K562 (cell line): ENCODE results near the gene VRK3. TPM values are rescaled to one million over a fixed set of nuclear protein-coding genes. Genes with fewer than 3 reads are reported as not detected.

Experiments used
- ELF4 ChIP-seq: fragments of 450-650 bp; formaldehyde crosslinking; IDR thresholded peaks from 2 replicates; pipeline ENCODE4 v1.4.0; 2022; ENCODE audit warnings: missing genetic modification characterization
- HLTF ChIP-seq: fragments of 450-650 bp; IDR thresholded peaks from 2 replicates; pipeline ENCODE4 v1.6.1; 2016
- KAT8 ChIP-seq: fragments of 450-650 bp; IDR thresholded peaks from 2 replicates; pipeline ENCODE4 v1.6.1; 2016; ENCODE audit warnings: low read depth, mild to moderate bottlenecking
- MYBL2 ChIP-seq, 2 experiments: fragments of 450-650 bp in 1 of 2; sonication (generic) in 1 of 2; formaldehyde crosslinking in 1 of 2; IDR thresholded peaks; 2 replicates each; pipeline versions ENCODE4 v1.6.1 to v1.8.1; 2017 to 2022; ENCODE audit warnings: borderline replicate concordance in 1 of 2, inconsistent platforms in 1 of 2, low read depth in 1 of 2, mild to moderate bottlenecking in 1 of 2, missing genetic modification reagents in 1 of 2, moderate library complexity in 1 of 2
- NBN ChIP-seq: fragments of 450-650 bp; IDR thresholded peaks from 2 replicates; pipeline ENCODE4 v1.6.1; 2016; ENCODE audit warnings: low read depth, mild to moderate bottlenecking
- NFXL1 ChIP-seq: fragments of 450-650 bp; formaldehyde crosslinking; IDR thresholded peaks from 2 replicates; pipeline ENCODE4 v1.4.0; 2021; ENCODE audit warnings: mild to moderate bottlenecking
- PHB2 ChIP-seq: fragments of 450-650 bp; IDR thresholded peaks from 2 replicates; pipeline ENCODE4 v1.6.1; 2017; ENCODE audit warnings: low read depth
- POLR2B ChIP-seq: fragments of 450-650 bp; IDR thresholded peaks from 2 replicates; pipeline ENCODE4 v1.6.1; 2018; ENCODE audit warnings: low read depth; ENCODE audit not compliant: partially characterized antibody
- PPARD ChIP-seq: fragments of 250-450 bp; sonication (Bioruptor Pico); IDR thresholded peaks from 2 replicates; pipeline ENCODE4 v1.8.0; 2022; ENCODE audit warnings: inconsistent platforms, mild to moderate bottlenecking, moderate library complexity
- SOX6 ChIP-seq: fragments of 450-650 bp; IDR thresholded peaks from 2 replicates; pipeline ENCODE4 v1.6.1; 2014; ENCODE audit warnings: mild to moderate bottlenecking
- XRCC3 ChIP-seq: fragments of 450-650 bp; IDR thresholded peaks from 2 replicates; pipeline ENCODE4 v1.6.1; 2017; ENCODE audit warnings: mild to moderate bottlenecking, moderate library complexity
- ZNF282 ChIP-seq: sonication (generic); formaldehyde crosslinking; IDR thresholded peaks from 2 replicates; pipeline ENCODE4 v1.8.1; 2023; ENCODE audit warnings: missing genetic modification reagents
- polyA plus RNA-seq, 8 experiments: library from polyadenylated mRNA; depleted of rRNA in 4 of 8; stranded (reverse) in 5 of 8; unstranded in 3 of 8; fragments of >200 nt; fragmentation: Nextera tagmentation in 2 of 8; fragmentation: Illumina TruSeq in 1 of 8; extraction: Ambion mirVana in 2 of 8; extraction: Trizol in 1 of 8; gene quantifications; 2 replicates each; pipeline versions ENCODE4 v1.2.1 to v1.2.3, GENCODE V29; 2011 to 2014; ENCODE audit warnings: inconsistent platforms in 1 of 8, missing spikeins in 1 of 8
- total RNA-seq, 7 experiments: library from RNA; depleted of rRNA in 6 of 7; stranded (reverse); fragments of >200 nt in 6 of 7; fragmentation: Illumina TruSeq in 2 of 7; extraction: Trizol in 2 of 7; gene quantifications; 2 replicates each; pipeline versions ENCODE4 v1.2.1 to v1.2.3, GENCODE V29; 2011 to 2021; ENCODE audit warnings: low replicate concordance in 1 of 7
- TF ChIP-seq, protein P1 (sequence below): fragments of 450-650 bp; IDR thresholded peaks from 2 replicates; pipeline ENCODE4 v1.6.1; 2016; ENCODE audit warnings: low read depth, mild to moderate bottlenecking, moderate library complexity
- TF ChIP-seq, protein P2 (sequence below): fragments of 450-650 bp; conservative IDR thresholded peaks from 2 replicates; pipeline ENCODE4 v1.6.1; 2016; ENCODE audit warnings: missing genetic modification characterization, low read depth, mild to moderate bottlenecking, control low read depth, missing compliant biosample characterization
- TF ChIP-seq, protein P3 (sequence below): fragments of 450-650 bp; formaldehyde crosslinking; IDR thresholded peaks from 2 replicates; pipeline ENCODE4 v1.4.0; 2022; ENCODE audit warnings: missing genetic modification characterization
- TF ChIP-seq, protein P4 (sequence below): fragments of 450-650 bp; IDR thresholded peaks from 2 replicates; pipeline ENCODE4 v1.6.1; 2016; ENCODE audit warnings: mild to moderate bottlenecking
- TF ChIP-seq, protein P5 (sequence below): sonication (generic); formaldehyde crosslinking; IDR thresholded peaks from 2 replicates; pipeline ENCODE4 v1.8.0; 2023; ENCODE audit warnings: missing genetic modification reagents, mild to moderate bottlenecking, borderline replicate concordance

VRK3 gene
- total and polyA plus RNA-seq, 9 of the 15 experiments (the other 6 are each of a cell fraction or from before 2014, with no cell fraction given) = 25.6 to 94.3 (median 42.9) TPM

DNA sequence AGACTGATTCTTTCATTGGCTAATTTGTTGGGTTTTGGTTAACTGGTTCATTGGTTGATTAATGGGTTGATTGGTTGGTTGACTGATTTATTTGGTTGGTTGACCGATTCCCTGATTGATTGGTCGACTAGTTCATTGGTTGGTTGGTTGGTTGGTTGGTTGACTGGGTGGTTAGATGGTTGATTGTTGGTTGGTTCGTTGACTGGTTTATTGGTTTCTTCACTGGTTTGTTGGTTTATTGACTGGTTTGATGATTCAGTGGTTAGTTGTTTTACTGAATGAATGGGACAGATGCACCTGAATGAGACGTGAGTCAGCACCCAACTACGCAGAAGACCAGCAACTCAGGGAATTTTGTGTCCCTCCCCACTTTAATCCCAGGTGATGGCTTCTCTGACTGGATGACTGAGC is 93.1 kb downstream of the VRK3 start (continued):
- TF ChIP-seq, protein P1, sequence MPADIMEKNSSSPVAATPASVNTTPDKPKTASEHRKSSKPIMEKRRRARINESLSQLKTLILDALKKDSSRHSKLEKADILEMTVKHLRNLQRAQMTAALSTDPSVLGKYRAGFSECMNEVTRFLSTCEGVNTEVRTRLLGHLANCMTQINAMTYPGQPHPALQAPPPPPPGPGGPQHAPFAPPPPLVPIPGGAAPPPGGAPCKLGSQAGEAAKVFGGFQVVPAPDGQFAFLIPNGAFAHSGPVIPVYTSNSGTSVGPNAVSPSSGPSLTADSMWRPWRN = no peak
- TF ChIP-seq SOX6 (no peak), XRCC3 (no peak), POLR2B (peak; percentile 90), ZNF282 (no peak), NFXL1 (CRISPR knock-in tag) (no peak), NBN (no peak), KAT8 (no peak), ELF4 (CRISPR knock-in tag) (peak; percentile 98), PPARD (no peak), PHB2 (no peak), MYBL2 (IDR thresholded peaks at IDR 0.05; ENCODE audit: low read depth) (no peak), MYBL2 (CRISPR knock-in tag; IDR thresholded peaks at IDR 0.05; ENCODE audit: borderline replicate concordance) (no peak), HLTF (0 out of 2 replicates have a peak, but pooled peaks have one; percentile 54)
- TF ChIP-seq, protein P2, sequence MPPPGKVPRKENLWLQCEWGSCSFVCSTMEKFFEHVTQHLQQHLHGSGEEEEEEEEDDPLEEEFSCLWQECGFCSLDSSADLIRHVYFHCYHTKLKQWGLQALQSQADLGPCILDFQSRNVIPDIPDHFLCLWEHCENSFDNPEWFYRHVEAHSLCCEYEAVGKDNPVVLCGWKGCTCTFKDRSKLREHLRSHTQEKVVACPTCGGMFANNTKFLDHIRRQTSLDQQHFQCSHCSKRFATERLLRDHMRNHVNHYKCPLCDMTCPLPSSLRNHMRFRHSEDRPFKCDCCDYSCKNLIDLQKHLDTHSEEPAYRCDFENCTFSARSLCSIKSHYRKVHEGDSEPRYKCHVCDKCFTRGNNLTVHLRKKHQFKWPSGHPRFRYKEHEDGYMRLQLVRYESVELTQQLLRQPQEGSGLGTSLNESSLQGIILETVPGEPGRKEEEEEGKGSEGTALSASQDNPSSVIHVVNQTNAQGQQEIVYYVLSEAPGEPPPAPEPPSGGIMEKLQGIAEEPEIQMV (tag) = no peak
- TF ChIP-seq, protein P3, sequence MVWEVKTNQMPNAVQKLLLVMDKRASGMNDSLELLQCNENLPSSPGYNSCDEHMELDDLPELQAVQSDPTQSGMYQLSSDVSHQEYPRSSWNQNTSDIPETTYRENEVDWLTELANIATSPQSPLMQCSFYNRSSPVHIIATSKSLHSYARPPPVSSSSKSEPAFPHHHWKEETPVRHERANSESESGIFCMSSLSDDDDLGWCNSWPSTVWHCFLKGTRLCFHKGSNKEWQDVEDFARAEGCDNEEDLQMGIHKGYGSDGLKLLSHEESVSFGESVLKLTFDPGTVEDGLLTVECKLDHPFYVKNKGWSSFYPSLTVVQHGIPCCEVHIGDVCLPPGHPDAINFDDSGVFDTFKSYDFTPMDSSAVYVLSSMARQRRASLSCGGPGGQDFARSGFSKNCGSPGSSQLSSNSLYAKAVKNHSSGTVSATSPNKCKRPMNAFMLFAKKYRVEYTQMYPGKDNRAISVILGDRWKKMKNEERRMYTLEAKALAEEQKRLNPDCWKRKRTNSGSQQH = peak; percentile 95
- TF ChIP-seq, protein P4, sequence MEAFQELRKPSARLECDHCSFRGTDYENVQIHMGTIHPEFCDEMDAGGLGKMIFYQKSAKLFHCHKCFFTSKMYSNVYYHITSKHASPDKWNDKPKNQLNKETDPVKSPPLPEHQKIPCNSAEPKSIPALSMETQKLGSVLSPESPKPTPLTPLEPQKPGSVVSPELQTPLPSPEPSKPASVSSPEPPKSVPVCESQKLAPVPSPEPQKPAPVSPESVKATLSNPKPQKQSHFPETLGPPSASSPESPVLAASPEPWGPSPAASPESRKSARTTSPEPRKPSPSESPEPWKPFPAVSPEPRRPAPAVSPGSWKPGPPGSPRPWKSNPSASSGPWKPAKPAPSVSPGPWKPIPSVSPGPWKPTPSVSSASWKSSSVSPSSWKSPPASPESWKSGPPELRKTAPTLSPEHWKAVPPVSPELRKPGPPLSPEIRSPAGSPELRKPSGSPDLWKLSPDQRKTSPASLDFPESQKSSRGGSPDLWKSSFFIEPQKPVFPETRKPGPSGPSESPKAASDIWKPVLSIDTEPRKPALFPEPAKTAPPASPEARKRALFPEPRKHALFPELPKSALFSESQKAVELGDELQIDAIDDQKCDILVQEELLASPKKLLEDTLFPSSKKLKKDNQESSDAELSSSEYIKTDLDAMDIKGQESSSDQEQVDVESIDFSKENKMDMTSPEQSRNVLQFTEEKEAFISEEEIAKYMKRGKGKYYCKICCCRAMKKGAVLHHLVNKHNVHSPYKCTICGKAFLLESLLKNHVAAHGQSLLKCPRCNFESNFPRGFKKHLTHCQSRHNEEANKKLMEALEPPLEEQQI = no peak
- TF ChIP-seq, protein P5, sequence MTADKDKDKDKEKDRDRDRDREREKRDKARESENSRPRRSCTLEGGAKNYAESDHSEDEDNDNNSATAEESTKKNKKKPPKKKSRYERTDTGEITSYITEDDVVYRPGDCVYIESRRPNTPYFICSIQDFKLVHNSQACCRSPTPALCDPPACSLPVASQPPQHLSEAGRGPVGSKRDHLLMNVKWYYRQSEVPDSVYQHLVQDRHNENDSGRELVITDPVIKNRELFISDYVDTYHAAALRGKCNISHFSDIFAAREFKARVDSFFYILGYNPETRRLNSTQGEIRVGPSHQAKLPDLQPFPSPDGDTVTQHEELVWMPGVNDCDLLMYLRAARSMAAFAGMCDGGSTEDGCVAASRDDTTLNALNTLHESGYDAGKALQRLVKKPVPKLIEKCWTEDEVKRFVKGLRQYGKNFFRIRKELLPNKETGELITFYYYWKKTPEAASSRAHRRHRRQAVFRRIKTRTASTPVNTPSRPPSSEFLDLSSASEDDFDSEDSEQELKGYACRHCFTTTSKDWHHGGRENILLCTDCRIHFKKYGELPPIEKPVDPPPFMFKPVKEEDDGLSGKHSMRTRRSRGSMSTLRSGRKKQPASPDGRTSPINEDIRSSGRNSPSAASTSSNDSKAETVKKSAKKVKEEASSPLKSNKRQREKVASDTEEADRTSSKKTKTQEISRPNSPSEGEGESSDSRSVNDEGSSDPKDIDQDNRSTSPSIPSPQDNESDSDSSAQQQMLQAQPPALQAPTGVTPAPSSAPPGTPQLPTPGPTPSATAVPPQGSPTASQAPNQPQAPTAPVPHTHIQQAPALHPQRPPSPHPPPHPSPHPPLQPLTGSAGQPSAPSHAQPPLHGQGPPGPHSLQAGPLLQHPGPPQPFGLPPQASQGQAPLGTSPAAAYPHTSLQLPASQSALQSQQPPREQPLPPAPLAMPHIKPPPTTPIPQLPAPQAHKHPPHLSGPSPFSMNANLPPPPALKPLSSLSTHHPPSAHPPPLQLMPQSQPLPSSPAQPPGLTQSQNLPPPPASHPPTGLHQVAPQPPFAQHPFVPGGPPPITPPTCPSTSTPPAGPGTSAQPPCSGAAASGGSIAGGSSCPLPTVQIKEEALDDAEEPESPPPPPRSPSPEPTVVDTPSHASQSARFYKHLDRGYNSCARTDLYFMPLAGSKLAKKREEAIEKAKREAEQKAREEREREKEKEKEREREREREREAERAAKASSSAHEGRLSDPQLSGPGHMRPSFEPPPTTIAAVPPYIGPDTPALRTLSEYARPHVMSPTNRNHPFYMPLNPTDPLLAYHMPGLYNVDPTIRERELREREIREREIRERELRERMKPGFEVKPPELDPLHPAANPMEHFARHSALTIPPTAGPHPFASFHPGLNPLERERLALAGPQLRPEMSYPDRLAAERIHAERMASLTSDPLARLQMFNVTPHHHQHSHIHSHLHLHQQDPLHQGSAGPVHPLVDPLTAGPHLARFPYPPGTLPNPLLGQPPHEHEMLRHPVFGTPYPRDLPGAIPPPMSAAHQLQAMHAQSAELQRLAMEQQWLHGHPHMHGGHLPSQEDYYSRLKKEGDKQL (CRISPR knock-in tag) = no peak
